H9 (cell line): ENCODE data around the gene ANAPC16. TPM values are rescaled to one million over a fixed set of nuclear protein-coding genes. Genes with fewer than 3 reads are reported as not detected.

Source experiments
- DNase-seq: peaks from one replicate; pipeline ENCODE4 v3.0.0-alpha.2; 2017
- H2AFZ ChIP-seq: one replicate; pipeline ENCODE4 v1.6.1; 2013; ENCODE audit warnings: mild to moderate bottlenecking, low read length, control low read depth, moderate library complexity
- H2AK5ac ChIP-seq: 2 replicates; pipeline ENCODE4 v1.6.1; 2013; ENCODE audit warnings: low read length, control low read depth, mixed read lengths; ENCODE audit not compliant: insufficient read length
- H2BK120ac ChIP-seq: one replicate; pipeline ENCODE4 v1.6.1; 2013; ENCODE audit warnings: low read depth, mild to moderate bottlenecking, low read length, control low read depth, inconsistent platforms; ENCODE audit not compliant: poor library complexity, severe bottlenecking
- H2BK12ac ChIP-seq: 2 replicates; pipeline ENCODE4 v1.6.1; 2013; ENCODE audit warnings: low read length, control low read depth, mixed read lengths, low read depth; ENCODE audit not compliant: insufficient read length
- H2BK15ac ChIP-seq: 2 replicates; pipeline ENCODE4 v1.6.1; 2013; ENCODE audit warnings: low read depth, low read length, control low read depth
- H2BK20ac ChIP-seq: one replicate; pipeline ENCODE4 v1.6.1; 2013; ENCODE audit warnings: low read depth, mild to moderate bottlenecking, low read length, control low read depth, inconsistent platforms; ENCODE audit not compliant: poor library complexity, severe bottlenecking
- H2BK5ac ChIP-seq: 2 replicates; pipeline ENCODE4 v1.6.1; 2013; ENCODE audit warnings: low read length, control low read depth, mixed read lengths; ENCODE audit not compliant: insufficient read length
- H3K14ac ChIP-seq: 2 replicates; pipeline ENCODE4 v1.6.1; 2013; ENCODE audit warnings: low read length, control low read depth; ENCODE audit not compliant: insufficient read depth
- H3K18ac ChIP-seq: 2 replicates; pipeline ENCODE4 v1.6.1; 2013; ENCODE audit warnings: low read depth, mild to moderate bottlenecking, mixed read lengths, low read length, control low read depth; ENCODE audit not compliant: insufficient read length
- H3K23ac ChIP-seq: 2 replicates; pipeline ENCODE4 v1.6.1; 2013; ENCODE audit warnings: low read length, control low read depth, mixed read lengths, low read depth; ENCODE audit not compliant: insufficient read length
- H3K23me2 ChIP-seq: 2 replicates; pipeline ENCODE4 v1.6.1; 2013; ENCODE audit warnings: low read depth, mild to moderate bottlenecking, mixed read lengths, low read length, control low read depth; ENCODE audit not compliant: insufficient read length, poor library complexity, severe bottlenecking
- H3K27ac ChIP-seq: 2 replicates; pipeline ENCODE4 v1.5.1; 2013; ENCODE audit warnings: low read length, control low read depth, mixed read lengths, low read depth; ENCODE audit not compliant: insufficient read length
- H3K27me3 ChIP-seq: 2 replicates; pipeline ENCODE4 v1.6.1; 2013; ENCODE audit warnings: low read length, control low read depth, inconsistent platforms; ENCODE audit not compliant: insufficient read depth
- H3K4ac ChIP-seq: 2 replicates; pipeline ENCODE4 v1.6.1; 2013; ENCODE audit warnings: low read depth, mild to moderate bottlenecking, control low read depth, inconsistent platforms, low read length, moderate library complexity
- H3K4me1 ChIP-seq: 2 replicates; pipeline ENCODE4 v1.6.1; 2013; ENCODE audit warnings: low read length, control low read depth, inconsistent platforms; ENCODE audit not compliant: insufficient read depth
- H3K4me2 ChIP-seq: 2 replicates; pipeline ENCODE4 v1.6.1; 2013; ENCODE audit warnings: low read length, control low read depth, mixed read lengths; ENCODE audit not compliant: insufficient read length, insufficient read depth
- H3K56ac ChIP-seq: 2 replicates; pipeline ENCODE4 v1.6.1; 2013; ENCODE audit warnings: low read depth, mild to moderate bottlenecking, mixed read lengths, low read length, control low read depth; ENCODE audit not compliant: insufficient read length
- H3K79me1 ChIP-seq: 2 replicates; pipeline ENCODE4 v1.6.1; 2013; ENCODE audit warnings: low read depth, mild to moderate bottlenecking, moderate library complexity, low read length, control low read depth, inconsistent platforms; ENCODE audit not compliant: insufficient read depth, poor library complexity, severe bottlenecking
- H3K79me2 ChIP-seq: 2 replicates; pipeline ENCODE4 v1.6.1; 2013; ENCODE audit warnings: low read length, control low read depth, inconsistent platforms; ENCODE audit not compliant: insufficient read depth
- H3K9ac ChIP-seq: 2 replicates; pipeline ENCODE4 v1.6.1; 2013; ENCODE audit warnings: low read length, control low read depth, mixed read lengths; ENCODE audit not compliant: insufficient read length; ENCODE audit errors: extremely low read depth
- H3K9me3 ChIP-seq: one replicate; pipeline ENCODE4 v1.6.1; 2013; ENCODE audit warnings: low read depth, low read length, inconsistent platforms; ENCODE audit not compliant: control insufficient read depth
- H3T11ph ChIP-seq: one replicate; pipeline ENCODE4 v1.6.1; 2013; ENCODE audit warnings: mild to moderate bottlenecking, low read length, control low read depth, inconsistent platforms
- H4K20me1 ChIP-seq: one replicate; pipeline ENCODE4 v1.6.1; 2013; ENCODE audit not compliant: control insufficient read depth, insufficient read length, insufficient read depth
- H4K5ac ChIP-seq: 2 replicates; pipeline ENCODE4 v1.6.1; 2013; ENCODE audit warnings: low read depth, mild to moderate bottlenecking, mixed read lengths, low read length, control low read depth; ENCODE audit not compliant: insufficient read length
- H4K8ac ChIP-seq: replicated peaks from 2 replicates; pipeline ENCODE4 v1.6.1; 2013; ENCODE audit warnings: low read length, control low read depth, mixed read lengths, low read depth; ENCODE audit not compliant: insufficient read length
- H4K91ac ChIP-seq: 2 replicates; pipeline ENCODE4 v1.6.1; 2013; ENCODE audit warnings: low read depth, mild to moderate bottlenecking, moderate library complexity, mixed read lengths, low read length, control low read depth; ENCODE audit not compliant: insufficient read length
- H3K27ac Mint-ChIP-seq, 3 experiments: 2 replicates in 2 of 3; 3 replicates in 1 of 3; pipeline ENCODE4 v1.8.0; 2020 to 2021; ENCODE audit warnings: mixed read lengths in 3 of 3, mild to moderate bottlenecking in 1 of 3, moderate library complexity in 1 of 3
- H3K27me3 Mint-ChIP-seq: 2 replicates; pipeline ENCODE4 v1.8.0; 2021; ENCODE audit warnings: low read depth, mild to moderate bottlenecking, moderate library complexity, mixed read lengths
- H3K36me3 Mint-ChIP-seq, 3 experiments: 2 replicates in 2 of 3; 3 replicates in 1 of 3; pipeline ENCODE4 v1.8.0; 2020 to 2021; ENCODE audit warnings: low read depth in 3 of 3, mixed read lengths in 3 of 3; ENCODE audit not compliant: insufficient read depth in 1 of 3
- H3K4me1 Mint-ChIP-seq, 2 experiments: 2 replicates each; pipeline ENCODE4 v1.8.0; 2020; ENCODE audit warnings: mixed read lengths in 2 of 2
- H3K4me3 Mint-ChIP-seq, 2 experiments: 2 replicates in 1 of 2; 3 replicates in 1 of 2; pipeline ENCODE4 v1.8.0; 2020 to 2021; ENCODE audit warnings: mild to moderate bottlenecking in 2 of 2, mixed read lengths in 2 of 2, moderate library complexity in 1 of 2
- H3K9me3 Mint-ChIP-seq, 2 experiments: 2 replicates in 1 of 2; 3 replicates in 1 of 2; pipeline ENCODE4 v1.8.0; 2020; ENCODE audit warnings: mild to moderate bottlenecking in 2 of 2, mixed read lengths in 2 of 2, moderate library complexity in 1 of 2
- WGBS: extraction: QIAGEN DNeasy Blood & Tissue Kit; methylation state at CpG from one replicate; pipeline ENCODE4 v1.1.7; 2013; ENCODE audit warnings: missing lambda C conversion rate, low lambda C conversion rate, mixed read lengths; ENCODE audit not compliant: insufficient read length; ENCODE audit errors: extremely low coverage; 5-methylcytosine and 5-hydroxymethylcytosine counted together
- total RNA-seq: library from RNA; stranded (reverse); gene quantifications from 2 replicates; pipeline ENCODE4 v1.2.1, GENCODE V29; 2021
- TF ChIP-seq, protein P1 (sequence below): fragments of 200-600 bp; sonication (generic); conservative IDR thresholded peaks from 3 replicates; pipeline ENCODE4 v1.8.0; 2021; ENCODE audit warnings: antibody characterized with exemption, mild to moderate bottlenecking

Gene ANAPC16
- total RNA-seq, 1 experiment from 2014 or later = 66.6 TPM

DNA sequence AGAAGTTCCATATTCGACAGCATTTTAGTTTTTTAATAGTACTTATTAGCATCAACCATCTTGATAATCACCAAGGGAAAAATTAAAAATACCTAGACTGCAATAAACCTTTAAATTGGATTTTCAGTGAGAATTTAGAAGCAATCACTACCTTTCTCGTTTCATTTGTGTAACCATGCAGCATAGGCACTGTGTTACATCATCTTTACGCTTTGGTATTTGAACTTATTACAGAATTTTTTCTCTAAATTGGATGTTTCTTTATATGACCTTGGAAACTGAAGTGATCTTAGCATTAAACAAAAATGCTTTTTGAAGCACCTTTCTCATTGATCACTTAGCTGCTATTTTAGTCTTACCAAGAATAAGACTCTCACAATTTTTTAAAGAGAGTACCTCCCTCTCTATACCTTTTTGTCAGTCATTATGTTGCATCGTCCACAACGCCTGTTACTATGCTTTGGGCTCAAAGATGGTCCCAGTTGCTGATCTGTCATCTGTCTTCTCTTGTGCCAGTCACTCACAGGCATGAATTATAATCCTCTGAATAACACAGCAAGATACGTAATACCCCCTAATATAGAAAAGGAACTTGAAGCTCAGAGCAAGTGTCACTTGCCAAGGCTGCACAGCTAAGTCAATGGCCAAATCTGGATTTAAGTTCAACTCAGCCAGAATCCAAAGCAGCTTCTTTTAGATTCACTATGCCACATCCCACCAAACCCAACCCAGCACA, 19.9 kb downstream of the ANAPC16 start:
- Mint-ChIP-seq H3K4me3 (no peak overlapping the region), H3K36me3 (peaks cover 19 to 34% (median 31%) of the 10 kb centered on the region in 3 experiments), H3K4me1 (no peaks in the 10 kb centered on the region), H3K27me3 (no peaks in the 10 kb centered on the region), H3K9me3 (no peaks in the 10 kb centered on the region), H3K27ac (peak overlapping the region in 1 of 3 experiments; percentile 57; a peak in 2 of 7 replicates)
- H3K23me2 ChIP-seq = no peaks in the 10 kb centered on the region
- no peak overlapping the region for H4K5ac ChIP-seq
- no peak overlapping the region for H3K4ac ChIP-seq
- H2BK12ac ChIP-seq = no peak overlapping the region
- no peak overlapping the region for H3K27ac ChIP-seq
- H2BK20ac ChIP-seq = no peak overlapping the region
- no peak overlapping the region for H3K14ac ChIP-seq
- H3K79me1 ChIP-seq = no peaks in the 10 kb centered on the region
- H3K27me3 ChIP-seq = no peaks in the 10 kb centered on the region
- H3K18ac ChIP-seq = no peak overlapping the region
- H4K20me1 ChIP-seq = no peaks in the 10 kb centered on the region
- H3T11ph ChIP-seq = no peak overlapping the region
- 100% methylated on average over 1 of the region's 6 CpGs for WGBS
- no peaks in the 10 kb centered on the region for H3K9me3 ChIP-seq
- H2AFZ ChIP-seq = no peak overlapping the region
- no peaks in the 10 kb centered on the region for H3K4me1 ChIP-seq
- H4K91ac ChIP-seq = no peak overlapping the region
- no peak overlapping the region for H3K4me2 ChIP-seq
- no peak overlapping the region for H2BK120ac ChIP-seq
- H4K8ac ChIP-seq = no peak overlapping the region
- DNase-seq = no peak
- H3K23ac ChIP-seq = no peak overlapping the region
- no peak overlapping the region for H2BK15ac ChIP-seq
- H3K79me2 ChIP-seq = no peaks in the 10 kb centered on the region
- no peak overlapping the region for H2AK5ac ChIP-seq
- H2BK5ac ChIP-seq = no peak overlapping the region
- no peak overlapping the region for H3K56ac ChIP-seq
- no peak overlapping the region for H3K9ac ChIP-seq
- TF ChIP-seq, protein P1, sequence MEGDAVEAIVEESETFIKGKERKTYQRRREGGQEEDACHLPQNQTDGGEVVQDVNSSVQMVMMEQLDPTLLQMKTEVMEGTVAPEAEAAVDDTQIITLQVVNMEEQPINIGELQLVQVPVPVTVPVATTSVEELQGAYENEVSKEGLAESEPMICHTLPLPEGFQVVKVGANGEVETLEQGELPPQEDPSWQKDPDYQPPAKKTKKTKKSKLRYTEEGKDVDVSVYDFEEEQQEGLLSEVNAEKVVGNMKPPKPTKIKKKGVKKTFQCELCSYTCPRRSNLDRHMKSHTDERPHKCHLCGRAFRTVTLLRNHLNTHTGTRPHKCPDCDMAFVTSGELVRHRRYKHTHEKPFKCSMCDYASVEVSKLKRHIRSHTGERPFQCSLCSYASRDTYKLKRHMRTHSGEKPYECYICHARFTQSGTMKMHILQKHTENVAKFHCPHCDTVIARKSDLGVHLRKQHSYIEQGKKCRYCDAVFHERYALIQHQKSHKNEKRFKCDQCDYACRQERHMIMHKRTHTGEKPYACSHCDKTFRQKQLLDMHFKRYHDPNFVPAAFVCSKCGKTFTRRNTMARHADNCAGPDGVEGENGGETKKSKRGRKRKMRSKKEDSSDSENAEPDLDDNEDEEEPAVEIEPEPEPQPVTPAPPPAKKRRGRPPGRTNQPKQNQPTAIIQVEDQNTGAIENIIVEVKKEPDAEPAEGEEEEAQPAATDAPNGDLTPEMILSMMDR = no peak
